A549 (cell line): Measurements from ENCODE around the gene RPGRIP1.

Experiments
- CEBPB ChIP-seq, 2 experiments: fragments of >200 bp in 1 of 2; sonication (Bioruptor Twin) in 1 of 2; formaldehyde crosslinking in 1 of 2; IDR thresholded peaks; 2 replicates each; pipeline ENCODE4 v1.6.1; 2012 to 2016
- CHD4 ChIP-seq: fragments of 200-600 bp; sonication (generic); IDR thresholded peaks from 2 replicates; pipeline ENCODE4 v1.6.1; 2016; ENCODE audit warnings: antibody characterized with exemption, mild to moderate bottlenecking, borderline replicate concordance
- CTCF ChIP-seq: fragments of >200 bp; sonication (Bioruptor Twin); formaldehyde crosslinking; IDR thresholded peaks from 3 replicates; pipeline ENCODE4 v1.5.1; 2016
- EP300 ChIP-seq, 2 experiments: fragments of >200 bp; sonication (Bioruptor Twin); formaldehyde crosslinking; IDR thresholded peaks; 2 replicates in 1 of 2; 3 replicates in 1 of 2; pipeline ENCODE4 v1.6.1; 2016 to 2017
- MYC ChIP-seq: IDR thresholded peaks from 2 replicates; pipeline ENCODE4 v1.6.1; 2012; ENCODE audit warnings: mild to moderate bottlenecking, inconsistent platforms, low read length, improper control_type of control experiment, borderline replicate concordance
- POLR2A ChIP-seq: IDR thresholded peaks from 2 replicates; pipeline ENCODE4 v1.6.1; 2012; ENCODE audit warnings: mild to moderate bottlenecking, low read length
- RAD21 ChIP-seq, 2 experiments: fragments of >200 bp in 1 of 2; sonication (Bioruptor Twin) in 1 of 2; formaldehyde crosslinking in 1 of 2; IDR thresholded peaks in 1 of 2; conservative IDR thresholded peaks in 1 of 2; 2 replicates in 1 of 2; 3 replicates in 1 of 2; pipeline ENCODE4 v1.6.1; 2012 to 2018; ENCODE audit warnings: inconsistent platforms in 1 of 2
- REST ChIP-seq: fragments of 200-600 bp; sonication (generic); IDR thresholded peaks from 2 replicates; pipeline ENCODE4 v1.6.1; 2016; ENCODE audit warnings: antibody characterized with exemption, mild to moderate bottlenecking, moderate library complexity
- RFX5 ChIP-seq: fragments of 450-650 bp; IDR thresholded peaks from 2 replicates; pipeline ENCODE4 v1.7.1; 2014; ENCODE audit warnings: antibody characterized with exemption, mild to moderate bottlenecking, moderate library complexity
- TF ChIP-seq, protein P1 (sequence below): fragments of 250-450 bp; sonication (Bioruptor Pico); IDR thresholded peaks from 2 replicates; pipeline ENCODE4 v1.5.0; 2021; ENCODE audit warnings: mild to moderate bottlenecking, moderate library complexity, borderline replicate concordance

DNA sequence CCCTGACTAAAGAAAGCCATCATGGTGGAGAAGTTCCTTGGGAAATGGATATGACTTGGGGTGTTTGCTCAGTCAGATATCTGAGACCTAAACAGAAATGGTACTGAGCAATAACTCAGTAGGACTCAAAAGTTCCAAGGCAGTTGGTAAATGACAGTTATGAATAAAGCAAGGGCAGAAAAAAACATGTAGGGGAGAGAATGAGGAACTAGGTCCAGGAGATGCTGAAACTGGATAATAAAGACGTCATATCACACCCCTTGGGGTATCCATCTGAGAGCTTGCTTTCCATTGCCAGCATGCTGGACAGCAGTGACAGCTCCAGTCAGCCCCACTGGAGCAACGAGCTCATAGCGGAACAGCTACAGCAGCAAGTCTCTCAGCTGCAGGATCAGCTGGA is 37.5 kb downstream of the RPGRIP1 start:
- TF ChIP-seq CTCF (no peak), RAD21 (conservative IDR thresholded peaks at IDR 0.05 in 1 of 2, IDR thresholded peaks at IDR 0.05 in 1 of 2) (no peak), REST (no peak), POLR2A (no peak), CHD4 (no peak), CEBPB (IDR thresholded peaks at IDR 0.05) (no peak), RFX5 (no peak), MYC (no peak), EP300 (IDR thresholded peaks at IDR 0.05) (no peak)
- TF ChIP-seq, protein P1, sequence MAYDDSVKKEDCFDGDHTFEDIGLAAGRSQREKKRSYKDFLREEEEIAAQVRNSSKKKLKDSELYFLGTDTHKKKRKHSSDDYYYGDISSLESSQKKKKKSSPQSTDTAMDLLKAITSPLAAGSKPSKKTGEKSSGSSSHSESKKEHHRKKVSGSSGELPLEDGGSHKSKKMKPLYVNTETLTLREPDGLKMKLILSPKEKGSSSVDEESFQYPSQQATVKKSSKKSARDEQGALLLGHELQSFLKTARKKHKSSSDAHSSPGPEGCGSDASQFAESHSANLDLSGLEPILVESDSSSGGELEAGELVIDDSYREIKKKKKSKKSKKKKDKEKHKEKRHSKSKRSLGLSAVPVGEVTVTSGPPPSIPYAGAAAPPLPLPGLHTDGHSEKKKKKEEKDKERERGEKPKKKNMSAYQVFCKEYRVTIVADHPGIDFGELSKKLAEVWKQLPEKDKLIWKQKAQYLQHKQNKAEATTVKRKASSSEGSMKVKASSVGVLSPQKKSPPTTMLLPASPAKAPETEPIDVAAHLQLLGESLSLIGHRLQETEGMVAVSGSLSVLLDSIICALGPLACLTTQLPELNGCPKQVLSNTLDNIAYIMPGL (CRISPR knock-in tag) = no peak
